Loucy (cell line): Measurements from ENCODE around the gene LRRC26.

ENCODE experiments used
- H2AFZ ChIP-seq: fragments of 200-600 bp; sonication (generic); 2 replicates; pipeline ENCODE4 v1.6.0; 2016; ENCODE audit warnings: antibody characterized with exemption, mild to moderate bottlenecking, low read length, moderate library complexity
- H3F3A ChIP-seq: fragments of 200-600 bp; 2 replicates; pipeline ENCODE4 v1.6.0; 2016; ENCODE audit warnings: antibody characterized with exemption, low read depth, mild to moderate bottlenecking
- H3K27me3 ChIP-seq: fragments of 200-600 bp; sonication (generic); 2 replicates; pipeline ENCODE4 v1.6.1; 2014; ENCODE audit warnings: low read length, mild to moderate bottlenecking; ENCODE audit not compliant: insufficient read depth, poor library complexity, severe bottlenecking
- H3K36me3 ChIP-seq: fragments of 200-600 bp; sonication (generic); 2 replicates; pipeline ENCODE4 v1.6.1; 2016; ENCODE audit warnings: low read length; ENCODE audit not compliant: insufficient read depth
- H3K4me1 ChIP-seq: fragments of 200-600 bp; sonication (generic); 2 replicates; pipeline ENCODE4 v1.5.1; 2014; ENCODE audit warnings: low read length, mild to moderate bottlenecking; ENCODE audit not compliant: insufficient read depth, poor library complexity, severe bottlenecking
- H3K4me2 ChIP-seq: fragments of 200-600 bp; sonication (generic); 2 replicates; pipeline ENCODE4 v1.6.0; 2014; ENCODE audit warnings: antibody characterized with exemption, low read length, low read depth, mild to moderate bottlenecking; ENCODE audit not compliant: poor library complexity, severe bottlenecking
- H3K4me3 ChIP-seq: fragments of 200-600 bp; sonication (generic); 2 replicates; pipeline ENCODE4 v1.5.1; 2014; ENCODE audit warnings: low read length, mild to moderate bottlenecking, mixed read lengths; ENCODE audit not compliant: poor library complexity, severe bottlenecking
- H3K79me2 ChIP-seq: fragments of 200-600 bp; sonication (generic); 2 replicates; pipeline ENCODE4 v1.6.1; 2014; ENCODE audit warnings: low read length; ENCODE audit not compliant: insufficient read depth
- H3K9ac ChIP-seq: fragments of 200-600 bp; sonication (generic); 2 replicates; pipeline ENCODE4 v1.6.0; 2014; ENCODE audit warnings: mild to moderate bottlenecking, low read depth, low read length, moderate library complexity; ENCODE audit not compliant: poor library complexity, severe bottlenecking
- H3K9me2 ChIP-seq: fragments of 200-600 bp; sonication (generic); replicated peaks from 2 replicates; pipeline ENCODE4 v1.6.1; 2016; ENCODE audit warnings: low read depth, low read length, mixed read lengths
- H3K9me3 ChIP-seq: fragments of 200-600 bp; sonication (generic); 2 replicates; pipeline ENCODE4 v1.6.1; 2014; ENCODE audit warnings: mild to moderate bottlenecking, antibody characterized with exemption, low read length, low read depth; ENCODE audit not compliant: insufficient read depth
- H4K20me1 ChIP-seq: fragments of 200-600 bp; sonication (generic); 2 replicates; pipeline ENCODE4 v1.6.0; 2014; ENCODE audit warnings: antibody characterized with exemption, low read length, mild to moderate bottlenecking; ENCODE audit not compliant: insufficient read depth, poor library complexity, severe bottlenecking
- EZH2phosphoT487 ChIP-seq: fragments of 200-600 bp; IDR thresholded peaks from 2 replicates; pipeline ENCODE4 v1.6.1; 2018; ENCODE audit warnings: antibody characterized with exemption, mild to moderate bottlenecking, moderate library complexity, borderline replicate concordance
- TF ChIP-seq, protein P1 (sequence below): fragments of 200-600 bp; sonication (generic); conservative IDR thresholded peaks from 2 replicates; pipeline ENCODE4 v1.5.1; 2014; ENCODE audit warnings: mild to moderate bottlenecking, antibody characterized with exemption, low read length

The LRRC26 gene

DNA sequence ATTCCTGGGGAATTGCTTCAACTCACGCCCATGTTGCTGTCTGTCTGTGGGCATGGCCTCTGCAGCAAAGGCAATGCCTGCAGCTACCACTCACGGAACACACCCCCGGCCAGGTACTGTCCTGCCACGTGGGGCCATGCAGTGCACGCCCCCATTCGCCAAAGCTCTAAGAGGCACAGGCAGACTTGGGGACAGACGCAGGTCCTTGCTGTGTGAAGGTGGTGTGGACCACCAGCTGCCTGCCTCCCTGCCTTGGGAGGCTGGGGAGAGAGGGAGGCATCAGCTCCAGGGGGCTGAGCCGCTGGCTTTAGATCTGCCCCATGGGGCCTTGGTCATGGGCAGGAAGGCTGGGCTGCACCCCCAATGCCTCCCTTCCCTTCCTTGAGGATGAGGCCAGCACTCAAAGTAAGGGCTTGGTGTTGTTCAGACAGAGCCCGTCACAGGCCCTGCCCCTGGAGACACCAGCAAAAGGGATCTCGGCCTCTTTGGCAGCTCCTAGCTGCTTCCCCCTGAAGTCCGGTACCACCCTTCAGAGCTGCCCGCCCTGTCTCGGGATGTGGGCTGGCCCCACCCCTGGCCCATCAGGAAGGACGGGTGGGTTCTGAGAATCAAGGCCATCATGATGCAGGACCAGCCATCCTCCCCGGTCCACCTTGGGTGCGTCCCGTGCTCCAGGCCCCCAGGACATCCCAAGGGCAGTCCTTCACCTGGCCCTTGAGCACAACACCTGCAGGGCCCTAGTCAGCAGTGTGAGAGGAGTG lies 28.6 kb downstream of the LRRC26 start:
- H3K27me3 ChIP-seq: no peaks in the 10 kb centered on the region
- no peaks in the 10 kb centered on the region for H4K20me1 ChIP-seq

DNA sequence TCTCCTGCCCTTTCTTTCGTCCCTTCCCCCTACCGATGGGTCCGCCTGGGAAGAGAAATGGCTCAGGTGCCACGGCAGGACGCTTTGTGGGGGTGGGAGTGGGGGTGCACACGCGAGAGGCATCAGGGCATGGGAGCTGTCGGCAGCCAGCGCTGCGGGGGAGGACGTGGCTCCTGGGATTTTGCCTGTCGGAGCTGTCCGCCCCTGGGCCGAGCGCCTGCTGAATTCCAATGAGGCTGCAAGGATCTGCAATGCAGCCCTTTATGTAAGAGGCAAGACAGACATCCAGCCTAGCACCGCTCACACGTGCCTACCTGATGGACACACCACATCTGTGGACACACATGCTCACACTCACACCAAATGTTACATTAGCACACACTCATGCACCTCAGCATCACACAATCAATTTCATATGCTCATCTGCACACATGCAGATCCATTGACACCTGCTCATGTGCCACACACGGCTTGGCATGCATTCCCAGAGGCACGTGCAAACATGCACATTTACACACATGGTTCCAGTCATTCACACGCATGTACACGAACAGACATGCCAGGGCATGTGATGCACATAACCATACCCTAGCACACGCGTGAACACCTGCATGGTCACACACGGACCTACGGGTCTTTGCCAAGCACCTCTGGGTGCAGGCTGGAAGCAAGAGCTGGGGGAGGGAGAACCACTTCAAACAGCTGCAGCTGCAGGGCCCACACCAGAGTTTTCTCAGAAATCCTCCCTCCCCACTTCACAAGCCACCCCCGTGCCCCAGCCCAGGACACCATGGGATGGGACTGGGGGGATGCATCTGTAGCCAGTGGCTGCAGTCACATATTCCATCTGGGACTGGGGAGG lies 29.5 kb downstream of the LRRC26 start:
- no peak overlapping the region for H3K4me3 ChIP-seq
- no peak overlapping the region for H3K9ac ChIP-seq
- no peak overlapping the region for H2AFZ ChIP-seq
- H3K9me3 ChIP-seq: no peaks in the 10 kb centered on the region
- no peaks in the 10 kb centered on the region for H4K20me1 ChIP-seq
- no peaks in the 10 kb centered on the region for H3K4me1 ChIP-seq
- no peaks in the 10 kb centered on the region for H3F3A ChIP-seq
- H3K27me3 ChIP-seq: no peaks in the 10 kb centered on the region
- TF ChIP-seq EZH2phosphoT487: no peak
- TF ChIP-seq, protein P1, sequence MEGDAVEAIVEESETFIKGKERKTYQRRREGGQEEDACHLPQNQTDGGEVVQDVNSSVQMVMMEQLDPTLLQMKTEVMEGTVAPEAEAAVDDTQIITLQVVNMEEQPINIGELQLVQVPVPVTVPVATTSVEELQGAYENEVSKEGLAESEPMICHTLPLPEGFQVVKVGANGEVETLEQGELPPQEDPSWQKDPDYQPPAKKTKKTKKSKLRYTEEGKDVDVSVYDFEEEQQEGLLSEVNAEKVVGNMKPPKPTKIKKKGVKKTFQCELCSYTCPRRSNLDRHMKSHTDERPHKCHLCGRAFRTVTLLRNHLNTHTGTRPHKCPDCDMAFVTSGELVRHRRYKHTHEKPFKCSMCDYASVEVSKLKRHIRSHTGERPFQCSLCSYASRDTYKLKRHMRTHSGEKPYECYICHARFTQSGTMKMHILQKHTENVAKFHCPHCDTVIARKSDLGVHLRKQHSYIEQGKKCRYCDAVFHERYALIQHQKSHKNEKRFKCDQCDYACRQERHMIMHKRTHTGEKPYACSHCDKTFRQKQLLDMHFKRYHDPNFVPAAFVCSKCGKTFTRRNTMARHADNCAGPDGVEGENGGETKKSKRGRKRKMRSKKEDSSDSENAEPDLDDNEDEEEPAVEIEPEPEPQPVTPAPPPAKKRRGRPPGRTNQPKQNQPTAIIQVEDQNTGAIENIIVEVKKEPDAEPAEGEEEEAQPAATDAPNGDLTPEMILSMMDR: no peak
- no peaks in the 10 kb centered on the region for H3K79me2 ChIP-seq
- no peaks in the 10 kb centered on the region for H3K9me2 ChIP-seq
- H3K36me3 ChIP-seq: no peaks in the 10 kb centered on the region
- H3K4me2 ChIP-seq: no peak overlapping the region

More for the DNA sequence above, 28.6 kb downstream of the LRRC26 start:
- Histone ChIP-seq H2AFZ (no peak overlapping the region), H3K79me2 (no peaks in the 10 kb centered on the region), H3K9ac (no peak overlapping the region), H3K4me2 (no peak overlapping the region), H3K4me3 (no peak overlapping the region), H3K9me2 (no peaks in the 10 kb centered on the region), H3K9me3 (no peaks in the 10 kb centered on the region), H3F3A (no peaks in the 10 kb centered on the region), H3K4me1 (no peaks in the 10 kb centered on the region), H3K36me3 (no peaks in the 10 kb centered on the region)
- no peak for TF ChIP-seq EZH2phosphoT487
- TF ChIP-seq, protein P1: no peak

DNA sequence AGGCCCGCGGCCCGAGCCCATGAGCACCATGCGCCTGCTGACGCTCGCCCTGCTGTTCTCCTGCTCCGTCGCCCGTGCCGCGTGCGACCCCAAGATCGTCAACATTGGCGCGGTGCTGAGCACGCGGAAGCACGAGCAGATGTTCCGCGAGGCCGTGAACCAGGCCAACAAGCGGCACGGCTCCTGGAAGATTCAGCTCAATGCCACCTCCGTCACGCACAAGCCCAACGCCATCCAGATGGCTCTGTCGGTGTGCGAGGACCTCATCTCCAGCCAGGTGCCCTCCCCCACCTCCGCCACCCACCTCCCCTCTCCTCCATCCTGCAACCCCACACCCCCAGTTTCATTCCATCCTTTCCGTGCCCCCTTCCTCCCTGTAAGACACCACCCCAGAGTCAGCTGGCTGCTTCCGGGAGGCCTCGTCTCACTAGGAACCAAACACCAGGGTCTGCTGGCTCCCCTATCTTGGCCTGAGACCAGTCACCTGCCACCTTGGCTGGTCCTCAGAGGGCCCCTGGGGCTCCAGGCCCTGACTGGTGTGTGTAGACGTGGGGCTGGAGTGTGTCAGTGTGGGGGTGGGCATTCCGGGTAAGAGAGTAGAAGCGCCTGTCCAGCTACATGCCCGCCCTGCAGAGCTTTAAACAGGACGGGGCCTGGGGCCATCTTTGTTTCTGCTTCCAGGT lies 30.2 kb downstream of the LRRC26 start:
- no peaks in the 10 kb centered on the region for H3K36me3 ChIP-seq
- H3F3A ChIP-seq: no peaks in the 10 kb centered on the region
- no peaks in the 10 kb centered on the region for H3K79me2 ChIP-seq
- H4K20me1 ChIP-seq: no peaks in the 10 kb centered on the region
- no peaks in the 10 kb centered on the region for H3K9me3 ChIP-seq
- H3K27me3 ChIP-seq: no peaks in the 10 kb centered on the region
- no peak overlapping the region for H3K4me3 ChIP-seq
- H3K4me2 ChIP-seq: no peak overlapping the region
- H2AFZ ChIP-seq: no peak overlapping the region
- TF ChIP-seq EZH2phosphoT487: no peak
- TF ChIP-seq, protein P1: no peak
- no peaks in the 10 kb centered on the region for H3K9me2 ChIP-seq
- no peak overlapping the region for H3K9ac ChIP-seq
- no peaks in the 10 kb centered on the region for H3K4me1 ChIP-seq
